ENCODE results near the gene GRK1. TPM values are rescaled to one million over a fixed set of nuclear protein-coding genes. Genes with fewer than 3 reads are reported as not detected.
A peak's percentile ranks its signal among the peaks of the same experiment; 100 is the strongest.

The GRK1 gene
- total RNA-seq, 4 donors from 2014 or later, result 0.07 to 0.12 TPM; not detected in 2

DNA sequence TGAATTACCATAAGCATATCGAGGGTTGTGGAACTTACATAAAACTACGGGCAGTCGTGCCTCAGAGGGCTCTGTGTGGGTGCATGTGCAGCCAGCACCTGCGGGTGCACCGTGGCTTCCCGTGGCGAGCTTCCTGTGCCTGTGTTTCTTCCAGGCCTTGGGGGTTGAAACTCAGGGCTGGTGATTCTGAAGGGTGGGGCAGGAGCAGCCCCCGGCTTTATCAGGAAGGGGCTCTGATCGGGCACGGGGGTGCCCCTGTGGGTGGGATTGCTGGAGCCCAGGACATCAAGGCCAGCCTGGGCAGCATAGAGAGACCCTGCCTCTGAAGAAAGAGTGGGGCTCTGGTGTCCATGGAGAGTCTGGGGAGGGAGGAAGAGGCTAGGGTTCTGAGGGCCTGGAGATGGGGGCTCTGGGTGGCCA is 20.1 kb upstream of the GRK1 start:
- TF ChIP-seq POLR2A (IDR thresholded peaks at IDR 0.05), result no peak
- TF ChIP-seq, protein P1, sequence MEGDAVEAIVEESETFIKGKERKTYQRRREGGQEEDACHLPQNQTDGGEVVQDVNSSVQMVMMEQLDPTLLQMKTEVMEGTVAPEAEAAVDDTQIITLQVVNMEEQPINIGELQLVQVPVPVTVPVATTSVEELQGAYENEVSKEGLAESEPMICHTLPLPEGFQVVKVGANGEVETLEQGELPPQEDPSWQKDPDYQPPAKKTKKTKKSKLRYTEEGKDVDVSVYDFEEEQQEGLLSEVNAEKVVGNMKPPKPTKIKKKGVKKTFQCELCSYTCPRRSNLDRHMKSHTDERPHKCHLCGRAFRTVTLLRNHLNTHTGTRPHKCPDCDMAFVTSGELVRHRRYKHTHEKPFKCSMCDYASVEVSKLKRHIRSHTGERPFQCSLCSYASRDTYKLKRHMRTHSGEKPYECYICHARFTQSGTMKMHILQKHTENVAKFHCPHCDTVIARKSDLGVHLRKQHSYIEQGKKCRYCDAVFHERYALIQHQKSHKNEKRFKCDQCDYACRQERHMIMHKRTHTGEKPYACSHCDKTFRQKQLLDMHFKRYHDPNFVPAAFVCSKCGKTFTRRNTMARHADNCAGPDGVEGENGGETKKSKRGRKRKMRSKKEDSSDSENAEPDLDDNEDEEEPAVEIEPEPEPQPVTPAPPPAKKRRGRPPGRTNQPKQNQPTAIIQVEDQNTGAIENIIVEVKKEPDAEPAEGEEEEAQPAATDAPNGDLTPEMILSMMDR (IDR thresholded peaks at IDR 0.05), result no peak
- peak; percentile 9 for DNase-seq
- intact Hi-C loops (cut with DNase I; ENCODE audit: low total_unique reads), result no loop called here

DNA sequence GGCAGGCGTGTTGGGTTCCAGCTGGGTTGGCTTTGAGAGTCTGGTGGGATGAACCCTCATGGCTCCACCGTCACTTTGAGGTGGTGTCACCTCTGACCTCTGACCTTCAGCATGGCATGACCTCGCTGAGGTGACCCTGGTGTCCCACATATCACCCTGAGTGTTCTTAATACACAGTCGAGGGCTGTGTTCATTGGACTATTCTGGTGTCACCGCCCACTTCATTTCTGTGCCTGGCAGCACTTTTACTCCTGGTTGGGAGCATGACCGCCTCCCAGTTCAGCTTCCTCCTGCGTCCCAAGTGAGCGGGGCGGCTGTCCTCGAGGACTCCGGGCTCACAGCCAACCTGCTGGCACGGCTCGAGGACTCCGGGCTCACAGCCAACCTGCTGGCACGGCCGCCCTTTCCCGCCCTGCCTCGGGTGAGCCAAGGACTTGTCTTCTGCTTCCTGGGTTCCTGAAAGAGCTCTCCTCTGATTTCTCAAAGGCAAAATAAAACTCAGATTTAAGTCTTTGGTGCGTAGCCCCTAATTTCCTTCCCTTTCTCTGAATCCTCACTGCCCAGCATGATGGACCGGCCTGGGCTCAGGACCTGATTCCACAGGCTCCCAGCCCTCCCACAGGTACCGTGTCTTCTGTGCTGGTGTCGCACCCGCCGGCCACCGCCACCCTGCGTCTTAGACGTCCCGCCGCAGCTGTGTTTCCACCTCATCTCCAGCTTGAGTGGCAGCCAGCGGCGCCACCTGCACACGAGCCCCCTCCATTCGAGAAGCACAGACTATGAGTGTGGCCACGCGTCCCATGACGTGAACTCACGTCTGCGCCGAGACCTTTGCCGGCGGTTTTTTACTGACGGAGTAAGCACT is 19.4 kb upstream of the GRK1 start:
- TF ChIP-seq POLR2A (IDR thresholded peaks at IDR 0.05), result no peak
- TF ChIP-seq, protein P1 (IDR thresholded peaks at IDR 0.05), result no peak

More for the DNA sequence above, 20.1 kb upstream of the GRK1 start:
- no peaks in the 10 kb centered on the region for H3K27me3 ChIP-seq
- H3K9me3 ChIP-seq, result no peaks in the 10 kb centered on the region
- H3K4me1 ChIP-seq, result no peaks in the 10 kb centered on the region
- no peak overlapping the region for H3K27ac ChIP-seq
- no peaks in the 10 kb centered on the region for H3K36me3 ChIP-seq
- H3K4me3 ChIP-seq, result no peak overlapping the region

DNA sequence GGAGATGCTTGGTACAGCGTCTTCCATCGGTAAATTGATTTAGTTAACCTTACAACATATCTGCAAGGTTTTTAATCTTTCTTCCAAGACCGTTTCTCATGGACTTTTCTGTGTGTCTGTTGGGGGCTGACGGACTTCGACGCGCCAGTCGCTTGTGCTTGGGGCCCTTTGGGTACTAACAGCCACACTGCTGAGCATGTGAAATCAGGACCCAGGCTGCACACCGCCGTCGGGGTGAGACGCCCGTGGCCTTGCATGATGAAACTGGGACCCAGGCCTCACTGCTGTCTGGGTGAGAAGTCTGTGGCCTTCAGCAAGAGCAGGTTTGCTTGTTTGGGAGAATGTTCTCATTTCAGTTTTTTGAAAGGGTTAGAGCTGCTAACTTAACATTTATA is 18.8 kb upstream of the GRK1 start:
- H3K4me1 ChIP-seq, result no peaks in the 10 kb centered on the region
- peak; percentile 9 to 11 for DNase-seq
- no peak overlapping the region for H3K27ac ChIP-seq
- no peaks in the 10 kb centered on the region for H3K27me3 ChIP-seq
- H3K36me3 ChIP-seq, result no peaks in the 10 kb centered on the region
- H3K4me3 ChIP-seq, result no peak overlapping the region
- H3K9me3 ChIP-seq, result no peaks in the 10 kb centered on the region
- intact Hi-C loops (cut with DNase I; ENCODE audit: low total_unique reads), result no loop called here
- TF ChIP-seq, protein P1 (IDR thresholded peaks at IDR 0.05), result no peak
- TF ChIP-seq POLR2A (IDR thresholded peaks at IDR 0.05), result no peak

More for the DNA sequence above, 19.4 kb upstream of the GRK1 start:
- Histone ChIP-seq H3K27me3 (no peaks in the 10 kb centered on the region), H3K36me3 (no peaks in the 10 kb centered on the region), H3K4me1 (no peaks in the 10 kb centered on the region), H3K9me3 (no peaks in the 10 kb centered on the region), H3K27ac (no peak overlapping the region), H3K4me3 (no peak overlapping the region)
- DNase-seq, result peak; percentile 49 to 69
- intact Hi-C loops (cut with DNase I; ENCODE audit: low total_unique reads), result no loop called here

DNA sequence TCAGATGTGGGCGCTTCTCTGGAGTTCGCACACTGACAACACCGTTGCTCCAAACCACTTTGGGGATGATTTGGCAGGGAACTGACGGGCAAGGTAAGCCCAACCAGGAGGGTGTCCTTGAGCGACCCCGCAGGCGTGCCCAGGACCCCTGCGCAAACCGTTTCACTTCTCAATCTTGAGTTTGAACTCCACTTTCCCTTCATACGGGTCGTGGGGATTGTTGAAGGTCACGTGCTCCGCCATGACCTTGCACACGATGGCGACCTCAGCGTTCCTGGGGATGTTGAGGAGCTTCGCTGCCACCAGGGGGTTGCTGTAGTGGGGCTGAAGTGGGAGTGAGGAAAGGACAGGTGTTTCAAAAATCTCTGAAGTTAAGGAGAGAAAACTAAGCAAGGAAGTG is 17.8 kb upstream of the GRK1 start:
- H3K27me3 ChIP-seq, result no peaks in the 10 kb centered on the region
- no peak overlapping the region for H3K4me3 ChIP-seq
- no peak for TF ChIP-seq POLR2A (IDR thresholded peaks at IDR 0.05)
- TF ChIP-seq, protein P1 (IDR thresholded peaks at IDR 0.05), result no peak
- DNase-seq, result peak; percentile 6 to 8
- no peak overlapping the region for H3K27ac ChIP-seq
- no peaks in the 10 kb centered on the region for H3K4me1 ChIP-seq
- H3K36me3 ChIP-seq, result no peaks in the 10 kb centered on the region
- intact Hi-C loops (cut with DNase I; ENCODE audit: low total_unique reads), result no loop called here
- H3K9me3 ChIP-seq, result no peaks in the 10 kb centered on the region

DNA sequence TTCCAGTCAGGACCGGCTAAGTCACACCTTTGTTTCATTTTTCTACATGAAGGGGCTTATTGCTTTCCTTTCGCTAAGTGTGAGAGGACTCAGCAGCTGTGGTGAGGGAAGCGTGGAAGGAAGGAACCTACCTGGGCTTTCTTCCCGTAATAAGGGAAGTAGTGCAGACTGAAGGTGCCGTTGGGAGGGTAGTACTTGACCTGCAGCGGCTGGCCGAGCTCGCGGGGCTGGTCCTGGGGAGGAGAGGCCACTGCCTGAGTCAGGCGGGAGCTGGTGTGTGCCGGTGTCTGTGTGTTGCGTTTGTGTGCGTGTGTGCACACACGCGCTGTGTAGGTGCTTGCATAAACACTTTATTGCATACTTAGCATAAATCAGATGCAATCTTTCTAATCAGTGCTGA is 16.7 kb upstream of the GRK1 start:
- intact Hi-C loops (cut with DNase I; ENCODE audit: low total_unique reads), result no loop called here
- DNase-seq, result peak in 1 of 2 donors; percentile 5
- no peaks in the 10 kb centered on the region for H3K36me3 ChIP-seq
- no peaks in the 10 kb centered on the region for H3K4me1 ChIP-seq
- no peaks in the 10 kb centered on the region for H3K27me3 ChIP-seq
- H3K4me3 ChIP-seq, result no peak overlapping the region
- no peaks in the 10 kb centered on the region for H3K9me3 ChIP-seq
- no peak for TF ChIP-seq POLR2A (IDR thresholded peaks at IDR 0.05)
- TF ChIP-seq, protein P1 (IDR thresholded peaks at IDR 0.05), result no peak
- no peak overlapping the region for H3K27ac ChIP-seq

Data from uterus (tissue), 4 donors.